Central memory CD4-positive, alpha-beta T cell (primary cell): Measurements from ENCODE around the gene UQCRQ.
"Not testable (repeated sequence)": the region's sequence is repeated elsewhere in the genome, so short reads cannot be mapped to it uniquely, and the experiment has no call there.

Experiments used
- DNase-seq: peaks from one replicate; pipeline ENCODE4 v3.0.0; 2022

UQCRQ gene

DNA sequence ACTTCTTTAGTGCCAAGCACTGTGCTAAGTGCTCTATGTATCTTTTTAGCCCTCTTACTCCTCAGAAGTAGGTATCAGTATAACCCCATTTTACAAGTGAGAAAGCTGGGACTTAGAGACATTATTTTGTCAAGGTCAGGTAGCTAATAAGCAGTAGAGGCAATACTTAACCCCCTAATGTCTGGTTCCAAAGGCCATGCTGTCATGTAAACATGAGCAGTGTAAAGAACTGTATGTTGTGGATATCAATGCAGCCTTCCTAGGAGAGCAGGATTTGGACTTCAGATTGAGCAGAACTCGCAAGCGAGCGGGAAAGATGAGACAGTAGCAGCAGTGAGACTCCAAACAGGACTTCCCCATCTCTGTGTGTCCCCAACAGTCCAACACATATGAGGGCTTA is 32.4 kb upstream of the UQCRQ start:
- DNase-seq: no peak

DNA sequence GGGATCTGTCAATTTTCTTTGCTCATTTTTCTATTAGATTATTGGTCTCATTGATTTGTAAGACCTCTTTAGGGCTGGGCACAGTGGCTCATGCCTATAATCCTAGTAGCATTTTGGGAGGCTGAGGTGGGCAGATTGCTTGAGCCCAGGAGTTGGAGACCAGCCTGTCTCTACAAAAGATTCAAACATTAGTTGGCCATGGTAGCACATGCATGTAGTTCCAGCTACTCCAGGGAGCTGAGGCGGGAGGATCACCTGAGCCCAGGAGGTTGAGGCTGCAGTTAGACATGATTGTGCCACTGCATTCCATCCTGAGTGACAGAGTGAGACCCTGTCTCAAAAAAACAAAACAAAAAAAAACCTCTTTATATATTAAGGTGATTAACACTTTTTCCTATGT is 29.6 kb upstream of the UQCRQ start:
- DNase-seq: no peak

DNA sequence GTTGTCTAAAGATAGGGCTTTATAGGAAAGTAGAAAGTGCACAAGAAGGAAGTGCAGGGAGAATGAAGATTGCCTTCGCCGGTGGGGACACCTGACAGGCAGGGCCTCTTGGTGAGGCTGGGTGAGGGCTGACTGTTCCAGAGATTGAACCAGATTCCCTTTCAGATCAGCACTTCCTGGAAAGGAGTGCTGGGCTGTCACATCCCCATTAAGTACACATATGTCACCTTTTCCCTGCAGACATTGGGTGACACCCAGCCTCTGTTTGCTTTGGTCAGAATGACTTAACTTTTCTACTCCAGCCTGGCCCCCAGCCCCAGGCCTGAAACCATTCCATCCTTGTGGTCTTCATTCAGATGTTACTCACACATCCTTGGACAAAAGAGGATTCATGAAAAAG is 28.6 kb upstream of the UQCRQ start:
- DNase-seq: no peak

DNA sequence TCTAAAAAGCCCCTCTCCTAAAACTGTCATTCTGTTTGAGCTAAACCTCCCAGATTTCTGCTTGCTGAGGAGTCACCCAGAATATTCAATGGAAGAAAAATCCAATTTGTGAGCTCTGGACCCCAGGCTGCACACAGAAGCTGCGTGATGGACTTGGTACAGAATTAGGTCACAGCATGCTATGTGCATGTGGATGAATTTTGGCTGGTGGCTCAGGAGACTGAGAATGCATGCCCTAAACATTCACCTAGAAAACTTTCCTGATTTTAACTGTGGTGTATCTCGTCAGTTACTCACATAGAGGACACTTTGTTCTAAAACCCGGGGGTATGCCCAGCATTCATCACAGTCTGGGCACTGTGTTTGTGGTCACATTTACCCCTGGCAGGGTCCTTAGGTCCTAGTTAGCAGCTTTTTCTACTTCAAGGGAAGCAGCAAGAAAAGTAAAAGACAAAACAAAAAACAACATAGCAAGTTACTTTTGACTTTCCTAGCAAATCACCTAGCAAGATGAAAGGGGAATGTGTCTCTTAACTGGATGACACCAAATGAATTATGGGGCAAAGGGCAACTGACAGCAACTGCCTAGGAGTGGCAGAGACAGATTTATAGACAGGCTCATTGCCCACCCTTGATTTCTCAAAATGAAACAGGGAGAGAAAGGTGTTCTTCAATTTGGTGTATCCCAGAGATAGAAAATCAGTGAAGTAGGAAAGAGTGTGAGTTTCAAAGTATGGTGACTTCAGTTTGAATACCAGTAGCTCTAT is 27.7 kb upstream of the UQCRQ start:
- DNase-seq: no peak

DNA sequence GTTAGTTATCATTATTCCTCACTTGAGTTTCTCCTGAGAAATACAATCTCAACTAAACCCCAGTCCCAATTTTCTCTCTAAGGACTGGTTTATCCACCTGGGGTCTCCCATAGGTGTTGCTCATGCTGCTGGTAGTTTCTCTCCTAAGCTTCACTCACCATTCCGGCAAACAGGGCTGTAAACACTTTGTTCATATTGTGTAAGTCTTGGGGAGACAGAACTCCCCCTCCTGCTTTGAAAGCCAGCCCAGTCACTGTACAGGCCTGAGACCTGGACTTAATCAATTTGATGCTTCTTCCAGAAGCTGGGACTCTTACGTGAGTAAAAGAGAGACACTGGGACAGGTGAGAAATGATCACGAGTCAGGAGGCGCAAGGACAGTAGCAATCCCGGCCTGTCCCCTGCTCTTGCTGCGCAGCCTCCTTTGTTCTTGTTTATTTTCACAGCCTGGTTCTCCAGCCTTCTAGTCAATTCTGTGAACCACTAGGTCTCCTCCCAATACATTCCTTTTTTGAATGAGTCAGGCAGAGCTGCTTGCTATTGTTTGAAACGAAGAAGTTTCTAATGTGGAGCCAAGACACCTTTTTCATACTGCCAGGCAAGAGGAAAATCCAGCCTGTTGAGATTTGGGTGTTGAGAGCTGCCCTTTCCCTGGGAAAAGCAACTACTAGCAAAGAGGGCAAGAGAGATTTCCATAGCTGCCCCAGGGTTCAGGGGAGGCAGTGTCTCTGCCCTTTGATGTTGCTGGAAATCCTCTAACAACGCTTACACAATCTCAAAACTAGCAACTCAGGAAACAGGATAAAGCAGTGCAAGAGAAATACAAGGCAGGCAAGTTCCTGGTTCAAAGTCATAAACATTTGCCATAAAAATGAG is 26.8 kb upstream of the UQCRQ start:
- no peak for DNase-seq

DNA sequence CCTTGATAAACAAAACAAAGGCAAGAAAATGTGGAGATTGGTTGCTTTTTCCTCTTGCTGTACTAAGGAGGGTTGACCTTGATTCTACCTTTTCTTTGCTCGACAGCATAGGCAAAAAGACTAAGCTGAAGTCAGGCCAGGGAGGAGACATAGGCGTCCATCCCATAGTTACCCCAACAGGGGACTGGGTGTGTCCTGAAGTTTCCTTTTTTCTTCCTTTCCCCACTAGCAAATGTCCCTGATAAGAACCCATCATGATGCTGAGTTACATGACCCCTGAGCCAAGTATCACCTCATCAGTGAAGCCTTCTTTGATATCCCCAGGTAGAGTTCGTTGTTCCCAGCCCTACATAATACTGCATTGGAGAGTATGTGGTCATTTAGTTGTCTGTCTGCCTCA is 26.1 kb upstream of the UQCRQ start:
- DNase-seq: no peak

DNA sequence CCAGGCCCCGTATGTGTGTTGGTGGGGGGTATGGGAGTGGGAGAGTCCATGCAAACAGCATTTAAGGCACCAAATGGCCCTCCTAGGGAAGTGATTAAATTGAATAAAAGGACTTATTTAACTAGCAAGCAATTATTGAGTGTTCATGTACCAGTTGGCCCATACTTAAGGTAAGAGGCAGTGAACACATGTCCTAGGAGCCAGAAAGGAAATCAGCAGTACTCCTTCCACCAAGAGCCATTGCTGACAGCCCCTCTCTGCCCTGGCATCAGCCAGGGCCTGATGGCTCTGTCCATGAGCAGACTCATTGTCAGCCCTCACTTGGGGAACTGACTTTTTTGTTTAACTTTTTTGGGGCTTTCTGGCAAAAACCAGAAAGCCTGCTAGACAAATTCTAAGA is 25.5 kb upstream of the UQCRQ start:
- no peak for DNase-seq

DNA sequence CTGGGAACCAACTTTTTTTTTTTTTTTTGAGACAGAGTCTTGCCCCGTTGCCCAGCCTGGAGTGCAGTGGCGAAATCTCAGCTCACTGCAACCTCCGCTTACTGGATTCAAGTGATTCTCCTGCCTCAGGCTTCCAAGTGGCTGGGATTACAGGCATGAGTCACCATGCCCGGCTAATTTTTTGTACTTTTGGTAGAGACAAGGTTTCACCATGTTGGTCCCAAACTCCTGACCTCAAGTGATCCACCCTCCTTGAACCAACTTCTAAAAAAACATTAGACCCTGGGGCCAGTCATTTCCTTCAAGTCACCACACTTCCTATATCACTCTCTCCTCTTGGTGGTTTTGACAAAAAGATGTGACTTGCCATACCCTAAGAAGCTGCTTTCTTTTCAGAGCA is 25.1 kb upstream of the UQCRQ start:
- DNase-seq: no peak

DNA sequence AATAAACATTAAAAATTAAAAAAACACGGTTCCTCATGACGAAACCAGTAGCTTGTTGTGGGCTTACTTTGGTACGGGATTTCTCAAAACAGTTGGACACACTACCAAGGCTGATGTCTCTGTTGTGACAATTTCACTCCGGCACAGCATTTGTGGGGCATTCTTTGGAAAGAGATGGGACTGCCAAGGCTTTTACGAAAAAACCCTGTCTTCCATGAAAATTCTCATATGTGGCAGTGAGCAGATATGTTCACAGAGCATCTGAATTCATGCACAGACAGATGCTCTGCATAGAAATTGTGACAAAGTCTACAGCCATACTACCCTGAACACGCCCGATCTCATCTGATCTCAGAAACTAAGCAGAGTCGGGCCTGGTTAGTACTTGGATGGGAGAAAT is 18.2 kb upstream of the UQCRQ start:
- DNase-seq: no peak

DNA sequence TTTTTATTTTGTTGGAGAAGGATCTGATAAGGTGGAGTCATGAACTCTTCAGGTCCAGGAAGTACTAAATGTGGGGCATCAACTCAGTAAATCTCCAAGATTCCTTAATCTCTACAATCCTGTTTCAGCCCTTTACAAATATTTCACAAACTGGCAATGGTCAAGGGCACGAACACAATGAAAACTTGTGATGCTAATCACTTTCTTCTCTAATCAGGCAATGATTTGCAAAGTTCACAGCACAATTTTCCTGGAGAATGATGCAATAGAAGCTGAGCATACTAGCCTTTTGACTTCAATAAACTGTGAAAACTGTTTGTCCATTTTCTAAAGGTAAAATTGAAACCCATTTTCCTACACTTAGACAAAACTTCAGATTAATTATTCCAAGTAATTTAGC is 17.1 kb upstream of the UQCRQ start:
- DNase-seq: no peak

DNA sequence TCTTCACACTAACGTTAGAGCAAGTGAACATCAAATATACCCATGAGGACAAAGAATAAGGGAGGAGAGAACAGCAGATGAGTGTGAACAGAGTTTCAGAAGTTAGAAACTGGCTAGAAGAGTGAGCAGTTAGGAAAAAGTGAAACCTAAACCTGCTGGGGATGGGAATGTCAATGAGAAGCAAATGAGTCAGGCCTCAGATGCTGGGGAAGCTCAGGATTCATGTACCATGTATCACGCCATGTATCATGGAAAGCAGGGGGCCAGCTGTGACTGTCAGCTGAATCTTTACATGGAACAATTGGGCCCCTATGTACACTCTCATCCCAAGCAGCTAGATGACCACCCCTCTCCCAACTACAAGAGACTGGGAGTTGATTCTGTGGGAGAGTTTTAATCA is 16.4 kb upstream of the UQCRQ start:
- DNase-seq: no peak

DNA sequence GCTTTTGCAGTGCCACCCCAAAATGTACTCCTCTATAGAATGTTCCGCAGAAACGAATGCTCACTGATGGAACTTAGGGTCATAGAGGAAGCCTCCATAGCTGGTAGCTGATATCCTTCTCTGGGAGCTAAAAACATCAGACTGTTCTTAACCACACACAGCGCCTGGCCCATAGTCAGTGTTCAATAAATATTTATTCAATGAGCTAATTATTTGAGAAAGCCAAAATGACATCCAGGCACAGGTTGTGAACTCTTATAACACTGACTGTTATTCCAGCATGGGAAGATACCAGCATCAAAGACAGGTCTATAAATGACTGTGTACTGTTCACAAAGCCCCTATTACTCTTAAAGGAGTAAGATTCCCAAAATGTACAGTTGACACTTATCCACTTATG is 13.1 kb upstream of the UQCRQ start:
- DNase-seq: no peak

DNA sequence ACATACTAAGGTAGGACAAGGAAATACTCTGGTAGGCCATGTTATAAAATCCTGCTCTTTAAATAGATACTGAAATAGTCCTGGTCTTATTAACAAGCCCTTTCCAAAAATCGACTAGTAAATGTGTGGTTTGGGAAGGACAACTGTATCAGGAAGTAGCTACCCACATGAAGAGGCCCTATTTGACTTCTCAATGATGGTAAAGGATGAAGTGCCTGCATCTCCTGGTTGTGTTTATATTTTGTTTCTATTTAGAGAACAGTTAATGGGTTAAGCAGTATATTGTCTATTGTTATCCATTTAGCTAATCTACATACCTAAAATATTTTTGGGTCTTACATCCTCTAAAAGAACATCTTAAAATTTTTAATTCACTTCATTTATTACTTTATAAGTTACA is 12.7 kb upstream of the UQCRQ start:
- no peak for DNase-seq

DNA sequence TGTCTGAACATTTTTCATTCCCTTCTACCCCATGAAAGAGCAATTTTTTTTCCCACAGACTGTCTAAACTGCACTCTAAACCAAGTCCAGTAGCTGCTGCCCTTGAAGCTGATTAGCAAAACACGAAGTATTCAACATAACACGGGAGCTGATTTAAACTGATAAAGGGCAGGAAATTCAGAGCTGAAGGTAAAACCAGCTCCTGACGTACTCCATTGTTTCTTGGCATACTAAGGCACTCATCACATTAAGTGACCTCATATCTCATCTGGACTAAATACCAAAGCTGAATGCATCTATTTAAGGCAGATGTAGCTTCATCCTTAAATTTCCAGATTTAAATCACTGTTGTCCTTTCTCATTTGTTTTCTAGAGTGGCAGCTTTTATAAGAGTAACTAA is 12.1 kb upstream of the UQCRQ start:
- DNase-seq: no peak

DNA sequence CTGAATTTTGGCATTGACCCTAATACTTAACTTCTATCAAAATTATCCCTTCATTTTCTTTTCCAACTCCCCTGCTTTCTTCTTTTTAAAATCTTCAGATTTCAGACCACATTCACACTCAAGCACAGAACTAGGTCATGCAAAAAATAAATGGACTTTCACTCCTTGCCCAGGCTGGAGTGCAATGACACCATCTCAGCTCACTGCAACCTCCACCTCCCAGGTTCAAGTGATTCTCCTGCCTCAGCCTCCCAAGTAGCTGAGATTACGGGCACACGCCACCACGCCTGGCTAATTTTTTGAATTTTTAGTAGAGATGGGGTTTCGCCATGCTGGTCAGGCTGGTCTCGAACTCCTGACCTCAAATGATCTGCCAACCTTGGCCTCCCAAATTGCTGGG is 11.4 kb upstream of the UQCRQ start:
- not testable (repeated sequence) for DNase-seq

DNA sequence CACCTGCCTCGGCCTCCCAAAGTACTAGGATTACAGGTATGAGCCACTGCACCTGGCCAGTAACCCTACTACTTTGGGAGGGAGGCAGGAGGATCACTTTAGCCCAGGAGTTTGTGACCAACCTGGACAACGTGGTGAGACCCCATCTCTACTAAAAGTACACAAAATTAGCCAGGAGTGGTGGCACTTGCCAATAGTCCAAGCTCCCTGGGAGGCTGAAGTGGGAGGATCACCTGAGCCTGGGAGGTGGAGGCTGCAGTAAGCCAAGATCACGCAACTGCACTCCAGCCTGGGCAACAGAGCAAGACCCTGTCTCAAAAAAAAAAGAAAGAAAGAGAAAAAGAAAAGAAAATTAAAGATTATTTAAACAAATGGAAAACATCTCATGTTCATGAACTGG is 10.4 kb upstream of the UQCRQ start:
- DNase-seq: no peak

DNA sequence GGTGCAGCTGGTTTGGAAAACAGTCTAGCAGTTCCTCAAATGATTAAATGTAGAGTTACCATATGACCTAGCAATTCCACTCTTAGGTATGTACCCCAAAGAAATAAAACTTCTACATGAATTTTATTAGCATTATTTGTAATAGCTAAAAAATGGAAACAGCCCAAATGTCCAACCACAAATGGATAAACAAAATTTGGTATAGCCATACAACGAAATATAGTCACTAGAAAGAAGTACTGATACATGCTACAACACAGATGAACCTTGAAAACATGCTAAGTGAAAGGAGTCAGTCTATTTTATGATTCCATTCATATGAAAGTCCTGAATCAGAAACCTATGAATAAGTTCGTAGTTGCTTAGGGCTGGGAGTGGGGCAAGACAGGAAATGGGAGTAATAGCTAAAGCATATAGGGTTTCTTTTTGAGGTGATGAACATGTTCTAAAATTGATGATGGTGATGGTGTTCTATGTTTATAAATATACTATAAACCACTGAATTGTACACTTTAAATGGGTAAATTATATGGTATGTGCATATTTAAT is 6.5 kb upstream of the UQCRQ start:
- DNase-seq: no peak

DNA sequence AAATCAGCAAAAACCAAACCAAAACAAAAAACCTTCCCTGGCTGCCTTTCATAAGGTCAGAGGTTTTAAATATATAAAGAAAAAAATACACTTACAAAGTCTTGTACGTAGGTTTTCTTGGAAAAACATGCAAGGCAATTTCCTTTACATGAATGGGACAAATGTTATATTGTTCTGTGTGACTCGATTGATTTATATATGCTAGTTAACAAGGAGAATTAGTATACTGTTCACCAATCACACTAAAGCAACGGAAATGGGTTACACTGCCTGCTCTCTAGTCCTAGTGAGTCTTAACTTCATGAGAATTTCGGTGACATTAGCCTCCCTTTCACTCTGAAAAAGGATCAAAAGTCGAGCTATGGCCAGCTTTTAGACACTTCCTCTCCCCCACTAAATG is 5.7 kb upstream of the UQCRQ start:
- no peak for DNase-seq

DNA sequence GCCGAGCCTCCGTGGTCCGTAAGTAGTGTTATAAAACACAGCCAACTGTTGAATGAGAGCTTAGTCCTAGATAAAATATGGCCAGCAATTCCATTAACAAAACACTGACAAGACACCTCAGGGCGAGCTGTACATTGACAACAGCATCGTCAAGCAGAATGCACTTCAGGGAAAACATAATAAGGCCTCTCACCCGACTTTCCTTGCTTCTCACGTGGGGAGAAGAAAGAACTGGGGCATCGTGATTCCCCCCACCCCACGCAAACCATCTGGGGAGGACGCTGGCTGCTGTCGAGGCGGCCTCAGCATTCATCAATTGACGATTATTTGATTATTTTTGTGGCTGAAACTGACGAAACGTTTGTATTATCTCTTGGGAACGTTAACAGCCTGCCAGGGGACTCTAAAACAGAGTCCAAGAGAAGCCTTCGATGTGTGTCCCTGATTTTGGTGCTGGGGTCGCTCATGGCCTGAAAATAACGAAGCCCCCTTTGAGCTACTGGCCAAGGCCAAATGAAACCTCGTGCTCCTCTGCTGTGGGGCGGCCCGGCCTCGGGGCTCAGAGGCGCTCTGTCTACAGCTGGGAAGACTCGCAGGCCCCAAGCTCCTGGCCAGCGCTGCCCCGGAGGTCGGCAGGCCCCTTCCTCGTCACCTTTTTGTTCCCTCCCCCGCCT is 637 bp upstream of the UQCRQ start:
- no peak for DNase-seq

DNA sequence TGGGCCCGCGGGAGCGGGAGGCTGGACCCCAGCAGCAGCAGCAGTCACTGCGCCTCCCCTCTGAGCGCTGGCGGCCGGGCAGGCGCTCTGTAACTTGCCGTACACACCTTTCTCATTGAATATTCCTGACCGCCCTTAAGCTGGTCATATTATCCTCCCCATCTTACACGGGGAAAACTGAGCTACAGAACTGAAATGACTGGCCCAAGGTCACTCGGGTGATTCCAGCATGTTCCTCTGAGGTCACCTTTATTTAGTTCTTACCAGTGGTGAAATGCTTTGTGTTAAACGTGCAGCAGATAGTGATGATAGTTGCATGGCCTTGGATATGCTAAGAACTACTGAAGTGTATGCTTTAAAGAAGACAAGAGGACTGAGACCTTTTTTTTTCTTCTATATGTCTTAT is 607 bp downstream of the UQCRQ start:
- DNase-seq: no peak

DNA sequence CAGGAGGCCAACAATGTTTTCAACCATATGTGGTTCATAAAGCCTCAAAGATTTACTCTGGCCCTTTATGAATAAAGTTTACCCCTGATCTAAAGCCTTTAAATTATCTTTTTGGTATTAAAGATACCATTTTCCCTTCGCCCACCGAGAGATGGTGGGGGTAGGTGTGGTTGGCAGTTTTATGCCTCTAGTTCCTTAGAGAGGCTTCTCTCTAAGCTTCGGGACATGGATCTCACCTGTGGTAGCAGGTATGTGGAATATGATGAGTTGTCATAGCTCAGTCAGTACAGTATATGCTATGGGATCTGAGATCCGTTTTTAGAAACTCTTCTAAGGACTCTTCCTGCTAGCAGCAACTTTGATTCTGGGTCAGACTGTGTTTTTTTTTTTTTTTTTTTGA is 2.3 kb downstream of the UQCRQ start:
- no peak for DNase-seq

DNA sequence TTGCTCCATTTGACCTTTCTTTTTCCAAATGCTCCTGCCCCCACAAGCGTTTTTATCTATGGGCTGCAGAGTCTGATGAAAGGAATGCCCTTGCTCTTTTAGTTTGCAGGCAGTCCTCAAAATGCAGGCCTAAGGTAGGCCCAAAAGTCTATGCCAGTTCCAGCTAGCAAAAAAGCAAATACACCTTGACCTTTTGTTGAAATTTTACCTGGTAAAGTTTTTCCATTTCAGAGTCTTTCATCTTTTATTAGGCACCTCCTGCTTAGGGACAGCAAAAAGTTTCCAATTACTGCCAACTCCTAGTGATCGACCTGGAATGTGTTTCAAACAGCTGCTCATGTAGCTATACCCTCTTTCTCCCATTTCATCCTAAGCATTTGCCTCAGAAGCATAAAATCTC is 4.4 kb downstream of the UQCRQ start:
- no peak for DNase-seq

DNA sequence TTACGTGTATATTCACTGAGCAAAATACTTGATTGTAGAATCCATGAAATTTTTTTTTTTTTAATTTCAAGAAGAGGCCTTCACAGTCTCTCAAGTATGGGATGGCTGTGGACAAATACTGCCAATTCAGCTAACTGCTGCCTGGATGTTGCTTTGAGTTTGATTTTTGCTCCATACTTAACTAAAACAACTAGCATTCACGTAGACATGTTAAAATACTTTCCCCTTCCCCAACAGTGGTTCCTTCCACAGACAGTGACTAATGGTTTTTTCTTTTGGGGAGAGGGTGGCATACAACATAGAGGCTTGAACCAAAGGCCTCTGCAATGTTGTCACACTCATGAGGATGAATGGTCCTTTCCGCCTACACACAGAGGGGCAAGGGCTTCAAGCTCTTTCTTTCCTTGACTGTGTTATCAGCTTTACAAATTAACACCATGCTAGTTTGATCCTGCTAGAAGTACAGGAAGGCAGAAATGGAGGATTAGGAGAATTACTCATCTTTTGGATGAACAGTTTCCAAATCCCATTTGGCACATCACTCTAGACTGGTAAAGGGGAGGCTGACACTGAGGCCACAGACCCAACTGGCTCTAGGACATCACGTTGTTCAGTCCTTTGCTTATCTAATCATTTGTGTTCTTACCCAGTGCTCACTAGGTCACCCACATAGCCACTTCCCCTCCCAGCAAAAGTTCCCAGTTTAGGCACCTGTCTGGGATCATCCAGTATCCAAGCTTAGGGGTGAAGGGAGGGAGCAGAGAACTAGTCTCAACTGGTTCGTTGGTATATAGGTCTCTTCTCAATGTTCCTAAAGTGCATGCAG is 5.2 kb downstream of the UQCRQ start:
- no peak for DNase-seq
